HEK293 (cell line): ENCODE measurements around the gene SP3.

Source experiments
- CTCF ChIA-PET: fragments of 350-600 bp; formaldehyde crosslinking; extraction: SDS; loops from one replicate; lab custom pipeline; 2021; ENCODE audit warnings: antibody characterized with exemption; lab: Yijun Ruan, JAX
- POLR2A ChIA-PET: fragments of 300-600 bp; formaldehyde crosslinking; extraction: SDS; loops from one replicate; lab custom pipeline; 2020; ENCODE audit warnings: antibody characterized with exemption, inconsistent platforms; lab: Yijun Ruan, JAX
- H3K27ac ChIP-seq: fragments of 200-500 bp; sonication (Bioruptor generic); 2 replicates; pipeline ENCODE4 v1.5.1; 2014; ENCODE audit warnings: low read depth, low read length, control low read depth, inconsistent platforms; ENCODE audit errors: extremely low read depth
- H3K36me3 ChIP-seq, 2 experiments: fragments of 200-500 bp in 1 of 2; sonication (Bioruptor generic) in 1 of 2; 1 replicate in 1 of 2; 2 replicates in 1 of 2; pipeline ENCODE4 v1.5.1; 2014 to 2017; ENCODE audit warnings: inconsistent platforms in 2 of 2, low read length in 2 of 2; ENCODE audit not compliant: control insufficient read depth in 2 of 2, insufficient read depth in 1 of 2
- H3K4me1 ChIP-seq: fragments of 200-500 bp; sonication (Bioruptor generic); 2 replicates; pipeline ENCODE4 v1.5.1; 2014; ENCODE audit warnings: mild to moderate bottlenecking, low read length, inconsistent platforms; ENCODE audit not compliant: control insufficient read depth, insufficient read depth
- H3K4me3 ChIP-seq: 2 replicates; pipeline ENCODE4 v1.5.1; 2011; ENCODE audit warnings: low read depth, mild to moderate bottlenecking, control low read depth, low read length, moderate library complexity
- H3K9me3 ChIP-seq: fragments of 200-500 bp; sonication (Bioruptor generic); 2 replicates; pipeline ENCODE4 v1.5.1; 2014; ENCODE audit warnings: low read depth, low read length, inconsistent platforms; ENCODE audit not compliant: control insufficient read depth, insufficient read depth
- AEBP2 ChIP-seq: fragments of 450-650 bp; formaldehyde crosslinking; IDR thresholded peaks from 2 replicates; pipeline ENCODE4 v1.5.1; 2016; ENCODE audit warnings: missing biosample characterization, missing genetic modification characterization, borderline replicate concordance
- BCL11B ChIP-seq: fragments of 450-650 bp; formaldehyde crosslinking; IDR thresholded peaks from 2 replicates; pipeline ENCODE4 v1.5.1; 2016; ENCODE audit warnings: low read depth, missing biosample characterization, missing genetic modification characterization
- BCL6B ChIP-seq: fragments of 450-650 bp; formaldehyde crosslinking; IDR thresholded peaks from 2 replicates; pipeline ENCODE4 v1.5.1; 2017; ENCODE audit warnings: missing biosample characterization, missing genetic modification characterization
- KLF7 ChIP-seq: fragments of 450-650 bp; formaldehyde crosslinking; IDR thresholded peaks from 2 replicates; pipeline ENCODE4 v1.5.1; 2016; ENCODE audit warnings: missing biosample characterization, missing genetic modification characterization, borderline replicate concordance
- PRDM6 ChIP-seq: fragments of 450-650 bp; formaldehyde crosslinking; IDR thresholded peaks from 2 replicates; pipeline ENCODE4 v1.5.1; 2017; ENCODE audit warnings: missing biosample characterization, missing genetic modification characterization
- REST ChIP-seq: fragments of 450-650 bp; formaldehyde crosslinking; IDR thresholded peaks from 2 replicates; pipeline ENCODE4 v1.5.1; 2016; ENCODE audit warnings: missing biosample characterization, missing genetic modification characterization
- TSHZ1 ChIP-seq: fragments of 450-650 bp; formaldehyde crosslinking; IDR thresholded peaks from 2 replicates; pipeline ENCODE4 v1.5.1; 2016; ENCODE audit warnings: missing biosample characterization, missing genetic modification characterization, borderline replicate concordance
- ZBTB17 ChIP-seq: fragments of 450-650 bp; formaldehyde crosslinking; IDR thresholded peaks from 2 replicates; pipeline ENCODE4 v1.5.1; 2016; ENCODE audit warnings: missing biosample characterization, missing genetic modification characterization
- ZNF138 ChIP-seq: fragments of 450-650 bp; formaldehyde crosslinking; IDR thresholded peaks from 2 replicates; pipeline ENCODE4 v1.5.1; 2016; ENCODE audit warnings: missing biosample characterization, missing genetic modification characterization, borderline replicate concordance
- ZNF16 ChIP-seq: fragments of 450-650 bp; formaldehyde crosslinking; IDR thresholded peaks from 2 replicates; pipeline ENCODE4 v1.5.1; 2016; ENCODE audit warnings: low read depth, missing biosample characterization, missing genetic modification characterization
- ZNF184 ChIP-seq: fragments of 450-650 bp; IDR thresholded peaks from 2 replicates; pipeline ENCODE4 v1.5.1; 2018; ENCODE audit warnings: missing biosample characterization, mild to moderate bottlenecking, missing genetic modification characterization
- ZNF214 ChIP-seq: fragments of 450-650 bp; formaldehyde crosslinking; IDR thresholded peaks from 2 replicates; pipeline ENCODE4 v1.5.1; 2017; ENCODE audit warnings: missing biosample characterization, mild to moderate bottlenecking, missing genetic modification characterization, borderline replicate concordance
- ZNF239 ChIP-seq: fragments of 450-650 bp; formaldehyde crosslinking; IDR thresholded peaks from 2 replicates; pipeline ENCODE4 v1.5.1; 2016; ENCODE audit warnings: missing biosample characterization, missing genetic modification characterization
- ZNF248 ChIP-seq: fragments of 450-650 bp; formaldehyde crosslinking; IDR thresholded peaks from 2 replicates; pipeline ENCODE4 v1.5.1; 2017; ENCODE audit warnings: missing biosample characterization, missing genetic modification characterization
- ZNF530 ChIP-seq: fragments of 450-650 bp; formaldehyde crosslinking; IDR thresholded peaks from 2 replicates; pipeline ENCODE4 v1.5.1; 2016; ENCODE audit warnings: low read depth, missing biosample characterization, missing genetic modification characterization
- ZNF610 ChIP-seq: fragments of 450-650 bp; formaldehyde crosslinking; IDR thresholded peaks from 2 replicates; pipeline ENCODE4 v1.5.1; 2016; ENCODE audit warnings: missing biosample characterization, missing genetic modification characterization, borderline replicate concordance
- ZNF707 ChIP-seq: fragments of 450-650 bp; formaldehyde crosslinking; IDR thresholded peaks from 2 replicates; pipeline ENCODE4 v1.5.1; 2016; ENCODE audit warnings: missing biosample characterization, missing genetic modification characterization
- ZNF837 ChIP-seq: fragments of 450-650 bp; formaldehyde crosslinking; IDR thresholded peaks from 2 replicates; pipeline ENCODE4 v1.5.1; 2016; ENCODE audit warnings: missing biosample characterization, missing genetic modification characterization
- ZXDB ChIP-seq: fragments of 450-650 bp; formaldehyde crosslinking; IDR thresholded peaks from 2 replicates; pipeline ENCODE4 v1.5.1; 2016; ENCODE audit warnings: missing biosample characterization, missing genetic modification characterization

The SP3 gene

GRCh38 chr2:173984866-173985604 is 19.9 kb upstream of the SP3 start:
- H3K27ac ChIP-seq: no peak overlapping the region
- ChIA-PET CTCF (no interaction called here), POLR2A (interaction anchor here (0.7 kb wide), 1 partner anchor 66 kb away, joined by 3 read pairs; no protein-coding TSS in a partner anchor)
- H3K9me3 ChIP-seq: no peaks in the 10 kb centered on the region
- no peaks in the 10 kb centered on the region for H3K36me3 ChIP-seq
- no peak for TF ChIP-seq ZNF248 (tag by site-specific recombination)
- no peak for TF ChIP-seq ZBTB17 (tag by site-specific recombination)
- TF ChIP-seq PRDM6 (tag by site-specific recombination): no peak
- TF ChIP-seq TSHZ1: no peak
- no peak for TF ChIP-seq ZNF837 (tag by site-specific recombination)
- no peak for TF ChIP-seq BCL11B (tag by site-specific recombination)
- no peak for TF ChIP-seq ZXDB (tag by site-specific recombination)
- no peak for TF ChIP-seq ZNF530 (tag by site-specific recombination)
- TF ChIP-seq ZNF184 (tag by site-specific recombination): no peak
- TF ChIP-seq ZNF707 (tag by site-specific recombination): no peak
- no peak for TF ChIP-seq KLF7
- TF ChIP-seq ZNF239 (tag by site-specific recombination): no peak
- no peak for TF ChIP-seq REST
- TF ChIP-seq ZNF214 (tag by site-specific recombination): no peak
- TF ChIP-seq ZNF16 (tag by site-specific recombination): no peak
- TF ChIP-seq BCL6B (tag by site-specific recombination): no peak
- no peak for TF ChIP-seq ZNF610
- no peak for TF ChIP-seq AEBP2
- TF ChIP-seq ZNF138 (tag by site-specific recombination): no peak
- no peak overlapping the region for H3K4me3 ChIP-seq
- no peaks in the 10 kb centered on the region for H3K4me1 ChIP-seq
